GM21360 (cell line): ENCODE data around the gene GLIS1.
"Not testable (repeated sequence)": the region's sequence is repeated elsewhere in the genome, so short reads cannot be mapped to it uniquely, and the experiment has no call there.

Experiments
- ATAC-seq: cut with Tn5 transposase; IDR thresholded peaks from one replicate; pipeline ENCODE4 v1.9.1; 2021; ENCODE audit warnings: mild to moderate bottlenecking, moderate library complexity; ENCODE audit not compliant: unreplicated experiment

The GLIS1 gene

DNA sequence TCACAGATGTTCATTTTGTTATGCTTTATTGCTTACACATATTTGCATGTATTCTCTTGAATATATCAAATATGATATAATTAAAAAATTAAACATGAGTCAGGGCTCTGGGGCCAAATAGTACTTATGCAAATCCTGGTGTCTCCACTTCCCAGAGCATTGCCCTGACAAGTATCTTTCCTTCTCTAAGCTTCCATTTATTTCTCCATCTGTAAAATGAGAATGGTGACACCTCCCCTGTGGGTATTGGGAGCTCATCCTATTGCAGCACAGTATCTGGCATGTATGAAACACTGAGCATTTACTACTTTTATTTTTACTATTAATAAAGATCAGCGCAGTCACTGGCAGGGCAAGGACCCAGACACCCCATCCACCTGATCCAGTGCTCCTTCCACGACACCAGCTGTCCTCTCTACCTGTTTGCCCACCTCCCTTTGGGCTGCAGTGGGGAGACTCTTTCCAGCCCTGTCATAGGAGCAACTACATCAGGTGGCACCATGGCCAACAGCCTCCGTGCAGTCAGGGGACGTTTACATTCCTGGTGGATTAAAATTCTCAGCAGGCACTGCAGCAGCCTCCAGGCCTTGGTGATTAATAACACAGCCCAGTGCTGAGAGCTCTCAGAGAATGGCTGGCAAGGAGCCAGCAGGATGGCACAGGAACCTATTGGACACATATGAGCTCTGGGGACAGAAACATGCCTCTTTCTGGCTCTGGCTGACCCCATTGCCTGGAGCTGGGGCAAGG lies 166.7 kb downstream of the GLIS1 start:
- no peak for ATAC-seq

DNA sequence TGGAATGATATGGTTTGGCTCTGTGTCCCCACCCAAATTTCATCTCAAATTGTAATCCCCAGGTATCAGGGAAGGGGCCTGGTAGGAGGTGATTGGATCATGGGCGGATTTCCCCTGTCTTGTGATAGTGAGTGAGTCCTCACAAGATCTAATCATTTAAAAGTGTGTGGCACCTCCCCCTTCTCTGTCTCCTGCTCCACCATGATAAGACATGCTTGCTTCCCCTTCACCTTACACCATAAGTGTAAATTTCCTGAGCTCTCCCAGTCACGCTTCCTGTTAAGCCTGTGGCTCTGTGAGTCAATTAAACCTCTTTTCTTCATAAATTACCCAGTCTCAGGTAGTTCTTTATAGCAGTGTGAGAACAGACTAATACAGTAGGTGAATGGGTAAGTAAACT lies 170.4 kb downstream of the GLIS1 start:
- ATAC-seq = no peak

DNA sequence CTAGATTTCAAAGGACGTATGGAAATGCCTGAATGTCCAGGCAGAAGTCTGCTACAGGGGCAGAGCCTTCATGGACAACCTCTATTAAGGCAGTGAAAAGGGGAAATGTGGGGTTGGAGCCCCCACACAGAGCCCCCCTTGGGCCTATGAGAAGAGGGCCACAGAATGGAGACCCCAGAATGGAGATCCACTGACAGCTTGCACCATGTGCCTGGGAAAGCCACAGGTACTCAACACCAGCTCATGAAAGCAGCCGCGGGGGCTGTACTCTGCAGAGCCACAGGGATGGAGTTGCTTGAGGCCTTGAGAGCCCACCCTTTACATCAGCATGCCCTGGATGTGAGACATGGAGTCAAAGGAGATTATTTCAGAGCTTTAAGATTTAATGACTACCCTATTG lies 171.1 kb downstream of the GLIS1 start:
- ATAC-seq = no peak

DNA sequence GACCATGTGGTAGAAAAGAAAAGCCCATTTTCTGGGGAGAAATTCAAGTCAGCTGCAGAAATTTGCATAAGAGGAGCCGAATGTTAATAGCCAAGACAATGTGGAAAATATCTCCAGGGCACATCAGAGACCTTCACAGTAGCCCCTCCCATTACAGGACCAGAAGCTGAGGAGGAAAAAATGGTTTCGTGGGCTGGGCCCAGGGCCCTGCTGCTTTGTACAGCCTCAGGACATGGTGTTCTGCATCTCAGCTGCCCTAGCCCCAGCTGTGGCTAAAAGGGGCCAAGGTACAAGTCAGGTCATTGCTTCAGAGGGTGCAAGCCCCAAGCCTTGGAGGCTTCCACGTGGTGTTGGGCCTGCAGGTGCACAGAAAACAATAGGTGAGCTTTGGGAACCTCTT lies 171.5 kb downstream of the GLIS1 start:
- ATAC-seq = no peak

DNA sequence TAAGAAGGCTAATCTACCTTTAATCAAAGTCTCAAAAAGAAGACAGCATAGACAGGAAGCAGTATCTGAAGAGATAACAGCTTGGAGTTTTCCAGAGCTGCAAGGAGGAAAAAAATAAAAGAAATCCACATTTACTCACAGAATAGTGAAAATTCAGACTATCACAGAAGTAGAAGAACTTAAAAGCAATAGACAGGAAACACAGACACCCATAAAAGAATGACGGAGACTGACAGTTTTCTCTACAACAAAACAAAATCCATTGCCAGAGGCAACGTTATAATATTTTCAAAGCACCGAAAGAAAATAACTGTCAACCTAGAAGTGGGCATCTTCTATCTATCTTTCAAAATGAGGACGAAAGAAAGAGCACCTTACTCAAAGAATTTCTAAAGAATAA lies 175.4 kb downstream of the GLIS1 start:
- no peak for ATAC-seq

DNA sequence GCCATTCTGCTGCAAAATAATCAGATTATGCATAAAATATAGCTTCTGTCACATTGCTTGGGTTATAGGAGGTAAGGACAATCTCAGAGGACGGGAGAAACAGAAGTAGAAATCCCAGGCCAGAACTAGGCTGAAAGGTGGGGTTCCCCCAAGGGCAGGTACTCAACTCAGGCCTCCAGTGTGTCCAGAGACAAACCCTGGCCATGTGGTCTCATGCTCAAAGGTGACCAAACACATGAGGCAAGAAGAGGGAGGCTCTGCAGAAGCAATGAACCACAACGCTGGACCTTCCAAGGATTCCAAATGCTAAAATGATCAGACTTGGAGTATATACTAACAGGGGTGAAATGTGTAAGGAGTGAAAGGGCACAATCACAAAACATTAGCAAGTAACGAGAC lies 176.0 kb downstream of the GLIS1 start:
- ATAC-seq = no peak

DNA sequence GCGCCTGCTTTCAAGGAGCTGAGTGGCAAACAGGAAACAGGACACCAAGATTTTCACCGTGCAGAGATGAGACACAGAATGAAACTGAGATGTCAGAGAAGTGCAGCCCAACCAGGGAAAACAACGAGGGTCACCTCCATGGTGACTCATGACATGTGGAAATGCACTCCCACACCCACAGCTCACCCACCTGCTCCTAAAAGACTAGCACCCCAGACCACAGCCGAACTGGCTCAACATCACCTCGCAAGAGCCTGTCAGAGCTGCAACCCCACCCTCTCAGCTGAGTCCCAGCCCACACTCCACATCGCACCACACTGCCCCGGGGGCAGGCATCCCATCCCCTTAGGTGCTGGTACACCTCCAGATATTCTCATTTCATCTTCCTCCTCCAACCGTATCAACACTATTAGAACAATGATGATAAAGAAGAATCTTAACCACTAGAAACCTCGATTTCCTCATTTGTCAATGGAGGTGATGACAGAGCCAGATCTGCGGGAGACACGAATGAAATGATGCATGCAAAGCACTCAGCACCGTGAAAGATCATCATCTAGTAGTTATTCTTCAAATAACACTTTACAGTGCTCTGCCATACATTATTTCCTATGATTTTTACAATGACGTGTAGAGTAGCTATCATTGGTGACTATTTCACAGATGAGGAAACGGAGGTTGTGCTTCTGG lies 176.5 kb downstream of the GLIS1 start:
- ATAC-seq = no peak

DNA sequence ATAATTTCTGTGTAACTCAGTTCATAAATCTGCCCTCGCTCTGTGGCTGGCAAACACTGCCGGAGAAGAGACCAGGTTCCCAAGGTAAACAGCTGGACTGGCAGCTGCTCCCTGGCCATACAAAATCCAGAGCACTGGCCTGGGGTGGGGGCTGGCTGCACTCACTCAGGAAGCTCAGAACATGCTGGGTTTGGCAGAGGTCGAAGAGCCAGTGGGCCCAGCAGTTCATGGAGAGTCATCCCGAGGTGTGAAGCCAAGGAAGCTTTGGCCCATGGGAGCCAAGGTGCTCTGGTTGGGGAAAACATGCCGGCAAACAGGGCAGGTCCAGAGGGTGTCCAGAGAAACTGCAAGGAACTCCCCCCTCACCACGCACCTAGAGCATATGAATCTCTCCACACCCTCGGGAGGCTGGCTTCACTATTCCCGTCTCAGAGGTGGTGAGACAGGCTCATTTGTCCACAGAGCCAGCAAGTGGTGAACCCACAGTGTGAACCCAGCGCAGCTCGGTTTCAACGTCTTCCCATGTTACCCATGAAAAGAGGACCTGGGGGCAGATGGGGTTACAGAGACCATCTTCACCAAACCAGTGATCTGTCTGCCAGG lies 177.4 kb downstream of the GLIS1 start:
- ATAC-seq = no peak

DNA sequence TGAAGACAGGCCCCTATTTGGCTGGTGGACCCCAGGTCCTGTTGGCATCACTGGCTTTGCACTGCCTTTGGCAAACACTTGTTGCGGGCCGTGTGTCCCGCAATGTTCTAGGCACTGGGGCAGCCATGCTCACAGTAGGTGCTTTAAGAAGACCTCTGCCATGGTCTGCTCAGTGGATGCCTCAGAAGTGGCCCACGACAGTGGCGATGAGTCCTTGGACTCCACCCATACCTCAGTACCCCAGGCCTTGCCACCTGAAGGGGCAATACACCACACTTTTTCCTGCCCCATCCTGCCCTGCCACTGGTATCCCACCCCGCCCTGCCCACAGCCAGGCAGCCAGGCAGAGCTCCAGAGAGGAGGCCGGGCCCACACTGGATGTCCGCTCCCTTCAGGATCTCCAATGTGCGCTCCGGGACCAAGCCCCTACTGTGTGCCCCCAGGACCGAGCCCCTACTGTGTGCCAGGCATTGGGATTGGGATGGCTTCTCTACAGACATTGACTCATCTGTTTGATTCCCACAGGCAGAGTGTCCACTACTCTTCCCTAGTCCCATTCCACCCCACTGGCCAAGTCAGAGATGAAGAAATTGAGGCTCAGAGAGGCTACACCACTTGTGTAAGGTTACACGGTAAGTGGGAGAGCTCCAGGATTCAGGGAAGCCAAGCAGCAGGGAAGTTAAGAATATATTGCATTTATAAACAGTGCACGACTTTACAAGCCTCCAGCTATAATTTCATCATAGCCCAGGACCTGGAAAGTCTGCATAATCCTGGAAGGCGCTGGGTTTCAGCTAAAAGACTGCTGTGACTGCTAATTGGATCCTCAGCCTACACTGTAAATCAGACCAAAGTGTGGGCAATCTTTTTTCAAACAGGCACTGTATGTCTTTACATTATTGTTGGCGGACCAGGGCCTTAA lies 178.1 kb downstream of the GLIS1 start:
- ATAC-seq = no peak

DNA sequence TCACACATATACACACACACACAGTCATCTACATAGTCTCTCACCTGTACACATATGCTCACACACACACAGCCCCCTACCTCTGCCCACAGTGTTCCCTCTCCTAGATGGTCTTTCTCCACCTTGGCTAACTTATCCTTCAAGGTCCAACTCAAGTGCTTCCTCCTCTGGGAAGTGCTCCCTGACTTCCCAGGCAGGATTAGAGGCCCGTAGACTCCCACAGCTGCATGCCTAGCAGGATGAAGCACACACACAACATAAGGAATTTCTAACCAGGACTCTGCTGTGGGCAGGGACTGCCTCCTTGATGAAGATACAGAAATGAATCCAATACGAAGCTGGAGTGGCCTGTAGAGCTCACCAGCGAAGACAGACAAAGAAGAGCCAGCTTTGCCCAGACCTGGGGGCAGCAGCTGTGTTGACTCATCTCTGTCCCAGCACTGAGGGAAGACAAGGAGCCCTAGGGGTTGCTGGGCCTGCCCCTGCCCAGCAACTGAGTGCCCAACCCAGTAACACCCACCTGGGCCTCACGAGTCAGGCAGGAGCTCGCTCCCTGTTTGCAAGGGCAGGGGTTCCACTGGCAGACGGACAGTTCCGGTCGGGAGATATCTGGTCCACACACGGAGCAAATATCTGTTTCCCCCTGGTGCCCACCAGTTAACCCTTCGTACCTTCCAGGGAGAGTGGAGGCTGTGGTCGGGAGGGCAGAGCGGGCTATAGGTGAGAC lies 178.9 kb downstream of the GLIS1 start:
- ATAC-seq = no peak

DNA sequence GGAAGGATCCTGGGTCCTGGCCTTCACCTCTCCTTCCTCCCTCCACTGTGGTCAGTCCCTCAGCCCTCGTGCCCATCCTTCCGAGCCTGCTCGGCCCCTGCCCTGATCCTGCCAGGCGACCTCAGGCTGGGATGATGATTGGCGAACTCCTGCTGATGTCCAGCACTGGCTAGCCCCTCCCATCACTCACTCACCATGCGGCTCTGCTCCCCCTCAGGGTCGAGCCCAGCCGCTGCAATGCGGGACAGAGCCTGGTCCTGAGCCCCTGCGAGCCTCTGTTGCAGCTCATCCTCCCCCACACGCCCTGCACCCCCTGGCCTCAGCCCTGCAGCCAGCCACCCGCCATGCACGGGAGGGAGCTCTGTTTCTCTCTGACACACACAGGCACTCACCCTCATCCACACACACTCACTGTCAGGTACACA lies 179.6 kb downstream of the GLIS1 start:
- no peak for ATAC-seq

DNA sequence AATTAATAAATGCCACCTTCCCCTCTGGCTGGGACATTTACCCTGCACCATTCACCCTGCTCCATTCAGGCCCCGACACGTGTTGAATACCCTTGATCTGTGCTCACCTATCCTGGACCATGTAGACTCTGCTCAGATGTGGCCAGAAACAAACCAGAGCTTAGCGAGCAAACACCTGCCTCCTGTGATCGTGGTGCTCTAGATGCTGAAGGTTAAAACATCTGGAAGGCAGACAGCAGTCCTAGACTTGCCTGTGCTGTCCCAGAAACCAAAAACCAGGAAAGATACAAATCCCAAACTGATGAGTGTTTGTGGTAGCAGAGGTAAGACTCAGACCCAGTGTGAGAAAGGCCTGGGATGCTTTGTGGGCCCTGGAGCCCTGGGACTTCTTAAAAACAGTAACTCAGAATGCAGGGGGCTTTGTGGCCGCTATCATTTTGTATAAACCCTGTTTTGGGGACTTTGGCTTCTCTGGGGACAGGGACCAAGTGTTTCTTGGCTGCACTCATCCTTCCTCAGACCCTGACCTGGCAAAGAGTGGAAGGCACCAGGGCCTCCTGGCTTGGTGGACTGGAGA lies 180.1 kb downstream of the GLIS1 start:
- no peak for ATAC-seq

DNA sequence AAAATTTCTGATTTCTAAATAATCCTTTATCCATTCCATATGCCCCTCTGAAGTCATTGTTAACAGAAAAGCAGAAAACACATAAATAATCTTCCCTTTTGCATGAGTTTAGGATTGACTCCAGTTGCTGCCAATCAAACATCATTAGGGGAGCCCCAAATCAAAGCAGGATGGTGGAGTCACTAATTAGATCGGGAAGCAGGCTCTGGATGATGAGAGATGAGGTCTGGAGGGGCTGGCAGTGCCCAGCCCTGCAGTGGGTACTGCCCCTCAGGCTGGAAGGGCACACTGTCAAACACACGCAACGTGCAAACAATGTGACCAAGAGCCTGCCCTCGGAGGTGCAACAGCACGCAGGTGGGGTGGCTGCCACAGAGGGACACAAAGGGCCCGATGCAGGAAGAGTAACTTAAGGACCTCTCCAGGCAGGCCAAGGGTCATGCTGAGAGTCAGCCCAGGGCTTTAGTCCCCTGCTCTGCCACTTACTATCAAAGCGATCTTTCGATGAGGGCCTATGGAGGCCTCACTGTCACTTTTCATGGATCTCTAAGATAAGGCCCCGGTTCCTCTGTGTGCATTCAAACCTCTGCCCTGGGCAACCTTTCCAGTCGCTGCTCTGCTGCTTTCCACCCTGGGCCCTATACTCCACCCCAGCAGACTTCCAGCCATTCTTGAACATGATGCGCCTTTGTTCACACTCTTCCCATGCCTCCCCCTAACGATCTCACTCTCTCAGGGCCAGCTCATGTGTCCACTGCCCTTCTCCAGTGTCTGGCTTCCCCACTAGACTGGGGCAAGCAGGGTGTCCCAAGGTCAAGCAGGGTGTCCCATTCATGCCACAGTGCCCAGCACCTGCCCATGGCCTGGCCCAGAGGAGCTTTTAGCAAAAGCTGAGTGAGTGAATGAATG lies 180.9 kb downstream of the GLIS1 start:
- ATAC-seq = no peak

DNA sequence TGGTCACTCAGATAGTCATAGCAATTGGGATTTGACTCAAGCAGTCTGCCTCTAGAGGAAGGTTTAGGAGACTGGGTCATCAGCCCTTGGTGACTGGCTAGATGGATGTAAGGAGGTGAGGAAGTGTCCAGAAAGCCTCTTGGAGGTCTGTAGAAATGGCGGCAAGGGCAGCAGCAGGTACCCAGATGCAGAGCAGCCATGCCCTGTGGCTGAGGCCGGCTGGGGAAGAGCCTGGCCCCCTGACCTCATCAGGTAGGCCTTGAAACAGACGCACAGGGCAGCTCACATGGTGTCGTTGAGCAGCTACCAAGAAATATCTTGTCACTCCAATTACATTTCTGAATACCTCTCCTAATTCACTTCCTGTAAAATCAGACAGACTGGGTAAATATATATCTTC lies 181.6 kb downstream of the GLIS1 start:
- no peak for ATAC-seq

DNA sequence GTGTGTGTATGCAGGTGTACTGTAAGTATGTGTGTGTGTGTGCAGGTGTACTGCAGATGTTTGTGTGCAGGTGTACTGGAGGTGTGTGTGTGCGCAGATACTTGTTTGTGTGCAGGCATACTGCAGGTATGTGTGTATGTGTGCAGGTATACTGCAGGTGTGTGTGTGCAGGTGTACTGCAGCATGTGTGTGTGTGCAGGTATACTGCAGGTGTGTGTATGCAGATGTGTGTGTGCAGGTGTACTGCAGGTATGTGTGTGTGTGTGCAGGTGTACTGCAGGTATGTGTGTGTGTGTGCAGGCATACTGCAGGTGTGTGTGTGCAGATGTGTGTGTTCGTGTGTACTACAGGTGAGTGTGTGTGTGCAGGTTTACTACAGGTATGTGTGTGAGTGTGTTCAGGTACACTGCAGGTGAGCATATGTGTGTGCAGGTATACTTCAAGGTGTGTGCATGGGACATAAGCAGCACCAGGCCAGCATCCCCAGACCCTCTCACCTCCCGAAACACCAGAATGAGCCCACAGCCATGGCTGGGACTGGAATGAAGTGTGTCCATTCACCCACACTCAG lies 182.2 kb downstream of the GLIS1 start:
- ATAC-seq = no peak

DNA sequence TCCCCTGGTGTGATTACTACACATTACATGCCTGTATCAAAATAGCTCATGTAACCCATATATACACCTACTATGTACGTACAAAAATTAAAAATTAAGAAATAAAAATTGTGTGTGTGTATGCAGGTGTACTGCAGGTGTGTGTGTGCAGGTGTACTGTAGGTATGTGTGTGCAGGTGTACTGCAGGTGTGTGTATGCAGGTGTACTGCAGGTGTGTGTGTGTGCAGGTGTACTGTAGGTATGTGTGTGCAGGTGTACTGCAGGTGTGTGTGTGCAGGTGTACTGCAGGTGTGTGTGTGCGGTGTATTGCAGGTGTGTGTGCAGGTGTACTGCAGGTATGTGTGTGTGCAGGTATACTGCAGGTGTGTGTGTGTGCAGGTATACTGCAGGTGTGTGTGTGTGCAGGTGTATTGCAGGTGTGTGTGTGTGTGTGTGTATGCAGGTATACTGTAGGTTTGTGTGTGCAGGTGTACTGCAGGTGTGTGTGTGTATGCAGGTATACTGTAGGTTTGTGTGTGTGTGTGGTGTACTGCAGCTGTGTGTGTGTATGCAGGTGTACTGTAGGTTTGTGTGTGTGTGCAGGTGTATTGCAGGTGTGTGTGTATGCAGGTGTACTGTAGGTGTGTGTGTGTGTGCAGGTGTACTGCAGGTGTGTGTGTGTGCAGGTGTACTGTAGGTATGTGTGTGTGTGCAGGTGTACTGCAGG lies 183.2 kb downstream of the GLIS1 start:
- ATAC-seq = not testable (repeated sequence)

DNA sequence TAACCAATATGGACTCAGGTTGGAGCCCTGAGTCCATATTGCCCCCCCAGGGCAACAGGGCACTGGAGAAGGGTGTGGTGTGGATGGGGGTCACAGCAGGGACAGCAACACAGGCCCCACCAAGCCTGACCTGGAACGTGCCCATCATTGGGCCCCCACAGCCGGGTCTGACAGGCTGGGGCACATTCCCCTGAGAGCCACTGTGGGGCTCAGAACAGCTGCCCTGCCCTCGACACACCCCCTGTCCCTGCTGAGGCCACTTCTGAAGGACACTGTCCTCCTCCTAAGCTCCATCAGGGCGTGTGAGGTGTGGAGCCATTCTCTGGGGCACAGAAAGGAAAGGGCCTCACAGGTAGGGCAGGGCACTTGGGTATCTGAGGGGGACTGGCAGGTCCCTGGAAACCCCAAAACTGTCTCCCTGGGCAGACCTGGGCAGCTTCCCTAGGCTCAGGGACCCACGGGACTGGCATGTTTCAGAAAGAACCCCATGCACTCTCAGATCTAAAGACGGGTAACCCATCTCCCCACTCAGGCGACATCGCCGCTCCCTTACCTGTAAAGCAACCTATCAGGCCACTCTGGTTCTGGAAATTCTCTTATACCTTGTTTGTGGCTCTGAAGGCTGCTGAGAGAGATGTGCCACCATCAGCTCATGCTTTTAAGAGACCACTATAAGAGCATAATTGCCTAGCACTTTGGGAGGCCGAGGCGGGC lies 184.2 kb downstream of the GLIS1 start:
- no peak for ATAC-seq
